K562 (cell line): ENCODE measurements around the gene ZNF516. TPM values are rescaled to one million over a fixed set of nuclear protein-coding genes. Genes with fewer than 3 reads are reported as not detected.

Experiments used
- ATAC-seq: fragments of 200-7000 bp; cut with Tn5 transposase; 3 replicates; pipeline ENCODE4 v1.9.1; 2020; ENCODE audit warnings: moderate library complexity
- BruUV-seq: library from RNA; stranded (reverse); fragments of 400-500 nt; replicated peaks from 2 replicates; lab custom pipeline; 2021; lab: Mats Ljungman, UMichigan
- CTCF ChIA-PET: fragments of 300-600 bp; formaldehyde crosslinking; extraction: SDS; loops from one replicate; lab custom pipeline; 2021; ENCODE audit warnings: low intra/inter-chr PET ratio; lab: Yijun Ruan, JAX
- POLR2A ChIA-PET: fragments of 300-600, 350-650 bp; sonication (Branson Sonifier 250); formaldehyde crosslinking; extraction: SDS; loops from one replicate; lab custom pipeline; 2021; ENCODE audit warnings: antibody characterized with exemption, inconsistent platforms; lab: Yijun Ruan, JAX
- DNase-seq, 4 experiments: peaks; one replicate each; pipeline versions ENCODE4 v3.0.0 to v3.0.0-alpha.2; 2011 to 2018; ENCODE audit warnings: low spot score in 3 of 4, mixed read lengths in 3 of 4; ENCODE audit errors: extremely low read depth in 1 of 4
- FAIRE-seq: peaks from 2 replicates; lab custom pipeline; 2011; peaks lifted over from hg19 to GRCh38; lab: Jason Lieb, UNC
- H2AFZ ChIP-seq: 2 replicates; pipeline ENCODE4 v1.6.0; 2011; ENCODE audit warnings: low read depth, low read length, control low read depth, inconsistent platforms
- H3K27ac ChIP-seq: fragments of 200-600 bp; 3 replicates; pipeline ENCODE4 v1.8.0; 2011; ENCODE audit warnings: low read depth, mild to moderate bottlenecking, control low read depth, inconsistent platforms, low read length, moderate library complexity, mixed read lengths; ENCODE audit errors: extremely low read depth
- H3K27me3 ChIP-seq, 2 experiments: fragments of 300-600 bp in 1 of 2; 2 replicates in 1 of 2; 3 replicates in 1 of 2; pipeline versions ENCODE4 v1.6.0 to v1.8.0; 2011; ENCODE audit warnings: inconsistent platforms in 2 of 2, low read length in 2 of 2, mild to moderate bottlenecking in 1 of 2, mixed read lengths in 1 of 2, moderate library complexity in 1 of 2; ENCODE audit not compliant: control insufficient read depth in 2 of 2, insufficient read depth in 2 of 2
- H3K36me3 ChIP-seq: fragments of 300-600 bp; 3 replicates; pipeline ENCODE4 v1.8.0; 2011; ENCODE audit warnings: mild to moderate bottlenecking, low read length, inconsistent platforms; ENCODE audit not compliant: control insufficient read depth, insufficient read depth
- H3K4me1 ChIP-seq, 2 experiments: fragments of 200-600 bp in 1 of 2; replicated peaks in 1 of 2; 2 replicates in 1 of 2; 3 replicates in 1 of 2; pipeline versions ENCODE4 v1.5.1 to v1.8.0; 2011; ENCODE audit warnings: inconsistent platforms in 2 of 2, low read length in 2 of 2, mild to moderate bottlenecking in 1 of 2, mixed read lengths in 1 of 2, moderate library complexity in 1 of 2; ENCODE audit not compliant: control insufficient read depth in 2 of 2, insufficient read depth in 2 of 2
- H3K4me2 ChIP-seq: 2 replicates; pipeline ENCODE4 v1.6.1; 2011; ENCODE audit warnings: low read length, control low read depth, inconsistent platforms, mixed read lengths; ENCODE audit not compliant: insufficient read depth
- H3K4me3 ChIP-seq: fragments of 200-600 bp; sonication (generic), shearing (Covaris generic); 2 replicates; pipeline ENCODE4 v1.5.1; 2016; ENCODE audit warnings: control low read depth, inconsistent platforms
- H3K79me2 ChIP-seq: fragments of 200-600 bp; 3 replicates; pipeline ENCODE4 v1.8.0; 2011; ENCODE audit warnings: low read length, inconsistent platforms; ENCODE audit not compliant: control insufficient read depth, insufficient read depth
- H3K9ac ChIP-seq, 2 experiments: 2 replicates each; pipeline versions ENCODE4 v1.6.0 to v1.6.1; 2011; ENCODE audit warnings: low read depth in 2 of 2, low read length in 2 of 2, control low read depth in 1 of 2, inconsistent platforms in 1 of 2, mild to moderate bottlenecking in 1 of 2, mixed read lengths in 1 of 2; ENCODE audit not compliant: insufficient read depth in 1 of 2
- H3K9me1 ChIP-seq: one replicate; pipeline ENCODE4 v1.6.0; 2011; ENCODE audit warnings: inconsistent platforms, mild to moderate bottlenecking, low read length, moderate library complexity; ENCODE audit not compliant: control insufficient read depth, insufficient read depth
- H3K9me3 ChIP-seq: replicated peaks from 2 replicates; pipeline ENCODE4 v1.5.1; 2011; ENCODE audit warnings: low read depth, low read length, inconsistent platforms; ENCODE audit not compliant: control insufficient read depth, insufficient read depth
- H4K20me1 ChIP-seq: replicated peaks from 2 replicates; pipeline ENCODE4 v1.6.1; 2011; ENCODE audit warnings: low read length, inconsistent platforms, mixed read lengths; ENCODE audit not compliant: control insufficient read depth, insufficient read depth
- ARNT ChIP-seq, 2 experiments: fragments of 450-650 bp; IDR thresholded peaks; 2 replicates each; pipeline ENCODE4 v1.6.1; 2016; ENCODE audit warnings: mild to moderate bottlenecking in 1 of 2
- ATF2 ChIP-seq: sonication (generic); formaldehyde crosslinking; IDR thresholded peaks from 2 replicates; pipeline ENCODE4 v1.8.1; 2022; ENCODE audit warnings: missing genetic modification reagents
- CAMTA2 ChIP-seq: fragments of 250-450 bp; sonication (Bioruptor Pico); conservative IDR thresholded peaks from 2 replicates; pipeline ENCODE4 v1.5.1; 2022
- CHD2 ChIP-seq: IDR thresholded peaks from 2 replicates; pipeline ENCODE4 v1.6.1; 2011; ENCODE audit warnings: low read depth, low read length
- FOXJ2 ChIP-seq: fragments of 200-800 bp; sonication (Bioruptor generic); IDR thresholded peaks from 2 replicates; pipeline ENCODE4 v1.6.1; 2016; ENCODE audit warnings: missing genetic modification characterization, missing compliant biosample characterization
- HMBOX1 ChIP-seq: sonication (generic); IDR thresholded peaks from 2 replicates; pipeline ENCODE4 v1.6.1; 2016
- JUND ChIP-seq, 2 experiments: IDR thresholded peaks; 2 replicates in 1 of 2; 3 replicates in 1 of 2; pipeline ENCODE4 v1.6.1; 2011; ENCODE audit warnings: borderline replicate concordance in 2 of 2, low read depth in 2 of 2, low read length in 2 of 2, improper control_type of control experiment in 1 of 2, missing biosample characterization in 1 of 2, missing genetic modification characterization in 1 of 2, missing genetic modification reagents in 1 of 2
- KHSRP ChIP-seq: fragments of 450-650 bp; IDR thresholded peaks from 2 replicates; pipeline ENCODE4 v1.6.1; 2017
- NFXL1 ChIP-seq: fragments of 450-650 bp; formaldehyde crosslinking; IDR thresholded peaks from 2 replicates; pipeline ENCODE4 v1.4.0; 2021; ENCODE audit warnings: mild to moderate bottlenecking
- NR2C2 ChIP-seq, 2 experiments: fragments of 200-800 bp in 1 of 2; sonication (Bioruptor generic) in 1 of 2; sonication (generic) in 1 of 2; formaldehyde crosslinking in 1 of 2; IDR thresholded peaks; 2 replicates each; pipeline versions ENCODE4 v1.6.1 to v1.8.0; 2016 to 2022; ENCODE audit warnings: mild to moderate bottlenecking in 1 of 2, missing compliant biosample characterization in 1 of 2, missing genetic modification characterization in 1 of 2, missing genetic modification reagents in 1 of 2
- RB1 ChIP-seq: fragments of 450-650 bp; IDR thresholded peaks from 2 replicates; pipeline ENCODE4 v1.6.1; 2017; ENCODE audit warnings: low read depth, mild to moderate bottlenecking
- SLC30A9 ChIP-seq: fragments of 250-450 bp; sonication (Bioruptor Pico); IDR thresholded peaks from 2 replicates; pipeline ENCODE4 v1.8.0; 2022; ENCODE audit warnings: mild to moderate bottlenecking, moderate library complexity
- ZKSCAN8 ChIP-seq: fragments of 200-800 bp; sonication (Bioruptor generic); IDR thresholded peaks from 2 replicates; pipeline ENCODE4 v1.6.1; 2016; ENCODE audit warnings: missing genetic modification characterization, missing compliant biosample characterization
- ZNF232 ChIP-seq: sonication (generic); formaldehyde crosslinking; IDR thresholded peaks from 2 replicates; pipeline ENCODE4 v1.8.0; 2022; ENCODE audit warnings: mild to moderate bottlenecking, missing genetic modification reagents
- WGBS: fragments of 100-300 bp; shearing (Covaris generic); methylation state at CpG from one replicate; pipeline ENCODE4 v1.1.6; 2016; ENCODE audit warnings: low coverage, mixed read lengths; ENCODE audit not compliant: insufficient coverage; ENCODE audit errors: missing lambda C conversion rate; 5-methylcytosine and 5-hydroxymethylcytosine counted together
- in situ Hi-C: fragments of 300-500 bp; cut with MboI; formaldehyde crosslinking; loops from 4 replicates; pipeline ENCODE4 v1.15.0; 2018; ENCODE audit warnings: inconsistent platforms, mixed read lengths
- intact Hi-C: fragments of 100-400 bp; cut with micrococcal nuclease; formaldehyde crosslinking; loops from 2 replicates; pipeline ENCODE4 v1.14.2; 2022
- polyA plus RNA-seq, 8 experiments: library from polyadenylated mRNA; depleted of rRNA in 4 of 8; stranded (reverse) in 5 of 8; unstranded in 3 of 8; fragments of >200 nt; fragmentation: Nextera tagmentation in 2 of 8; fragmentation: Illumina TruSeq in 1 of 8; extraction: Ambion mirVana in 2 of 8; extraction: Trizol in 1 of 8; gene quantifications; 2 replicates each; pipeline versions ENCODE4 v1.2.1 to v1.2.3, GENCODE V29; 2011 to 2014; ENCODE audit warnings: inconsistent platforms in 1 of 8, missing spikeins in 1 of 8
- total RNA-seq, 7 experiments: library from RNA; depleted of rRNA in 6 of 7; stranded (reverse); fragments of >200 nt in 6 of 7; fragmentation: Illumina TruSeq in 2 of 7; extraction: Trizol in 2 of 7; gene quantifications; 2 replicates each; pipeline versions ENCODE4 v1.2.1 to v1.2.3, GENCODE V29; 2011 to 2021; ENCODE audit warnings: low replicate concordance in 1 of 7
- TF ChIP-seq, protein P1 (sequence below): sonication (generic); formaldehyde crosslinking; IDR thresholded peaks from 2 replicates; pipeline ENCODE4 v1.5.0; 2020; ENCODE audit warnings: missing genetic modification reagents

The ZNF516 gene
- total and polyA plus RNA-seq, 9 of the 15 experiments (the other 6 are each of a cell fraction or from before 2014, with no cell fraction given), result 0.04 to 0.20 (median 0.08) TPM; not detected in 3

DNA sequence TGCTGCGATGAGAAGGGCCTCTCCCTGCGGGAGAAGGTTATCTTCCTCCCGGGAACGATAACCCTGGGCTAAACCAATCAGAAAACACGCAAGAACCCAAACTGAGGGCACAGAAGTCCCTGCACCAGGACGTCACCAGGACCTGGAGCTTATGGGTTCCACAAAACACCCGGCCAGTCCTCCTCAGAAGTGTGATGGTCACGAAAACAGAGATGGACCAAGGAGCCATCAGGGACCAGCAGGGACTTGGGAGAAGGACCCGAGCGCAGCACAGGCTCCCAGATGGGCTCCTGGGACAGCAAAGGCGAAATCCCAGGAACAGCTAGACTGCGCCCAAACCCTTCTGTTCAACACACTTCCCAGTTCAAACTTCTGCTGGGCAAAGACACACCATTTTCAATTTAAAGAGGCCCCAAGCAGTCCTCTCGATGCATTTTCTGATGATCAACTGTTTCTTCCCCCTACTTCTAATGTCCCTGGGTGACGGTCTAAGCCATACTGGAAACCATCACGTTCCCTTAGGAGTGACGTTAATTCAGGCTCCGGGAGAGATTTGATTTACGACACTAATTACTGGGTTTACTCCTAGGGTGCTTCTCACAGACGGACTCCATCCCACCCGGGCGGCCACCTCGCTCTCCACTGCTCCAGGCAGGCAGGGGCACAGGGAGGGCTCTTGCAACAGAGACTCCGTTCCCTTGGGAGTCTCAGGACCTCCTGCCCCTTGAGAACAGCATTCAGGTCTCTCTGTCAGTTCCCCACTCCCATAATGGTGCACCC is 29.2 kb downstream of the ZNF516 start:
- Histone ChIP-seq H3K4me2 (no peak overlapping the region), H3K36me3 (no peaks in the 10 kb centered on the region), H3K9me3 (no peaks in the 10 kb centered on the region), H3K9me1 (no peaks in the 10 kb centered on the region), H3K4me3 (no peak overlapping the region), H4K20me1 (no peaks in the 10 kb centered on the region), H3K27me3 (peaks cover 0 to 36% of the 10 kb centered on the region in 2 experiments; a peak in 2 of 5 replicates), H3K4me1 (no peaks in the 10 kb centered on the region; a peak in 1 of 5 replicates), H3K79me2 (no peaks in the 10 kb centered on the region), H3K27ac (no peak overlapping the region), H2AFZ (no peak overlapping the region), H3K9ac (no peak overlapping the region)
- in situ Hi-C loops (no loop called here), intact Hi-C loops (no loop called here)
- ChIA-PET POLR2A (no interaction called here), CTCF (no interaction called here)
- DNase-seq, result no peak
- no peak for FAIRE-seq
- no TSS peak for BruUV-seq
- 2% methylated on average over 17 of the region's 23 CpGs for WGBS
- ATAC-seq, result no peak
- no peak for TF ChIP-seq CHD2
- TF ChIP-seq CAMTA2 (CRISPR knock-in tag), result no peak
- no peak for TF ChIP-seq ARNT (IDR thresholded peaks at IDR 0.05)
- TF ChIP-seq JUND (IDR thresholded peaks at IDR 0.05; ENCODE audit: borderline replicate concordance, low read depth, low read length), result no peak
- no peak for TF ChIP-seq JUND (tag; IDR thresholded peaks at IDR 0.05; ENCODE audit: borderline replicate concordance, low read depth, low read length)
- no peak for TF ChIP-seq RB1
- TF ChIP-seq SLC30A9 (CRISPR knock-in tag), result no peak
- no peak for TF ChIP-seq ATF2 (CRISPR knock-in tag)
- TF ChIP-seq, protein P1, sequence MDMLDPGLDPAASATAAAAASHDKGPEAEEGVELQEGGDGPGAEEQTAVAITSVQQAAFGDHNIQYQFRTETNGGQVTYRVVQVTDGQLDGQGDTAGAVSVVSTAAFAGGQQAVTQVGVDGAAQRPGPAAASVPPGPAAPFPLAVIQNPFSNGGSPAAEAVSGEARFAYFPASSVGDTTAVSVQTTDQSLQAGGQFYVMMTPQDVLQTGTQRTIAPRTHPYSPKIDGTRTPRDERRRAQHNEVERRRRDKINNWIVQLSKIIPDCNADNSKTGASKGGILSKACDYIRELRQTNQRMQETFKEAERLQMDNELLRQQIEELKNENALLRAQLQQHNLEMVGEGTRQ, result no peak
- no peak for TF ChIP-seq NR2C2 (CRISPR knock-in tag; IDR thresholded peaks at IDR 0.05)
- TF ChIP-seq NR2C2 (tag; IDR thresholded peaks at IDR 0.05), result no peak
- no peak for TF ChIP-seq FOXJ2 (tag)
- no peak for TF ChIP-seq ZKSCAN8 (CRISPR knock-in tag)
- TF ChIP-seq KHSRP, result no peak
- TF ChIP-seq NFXL1 (CRISPR knock-in tag), result no peak
- no peak for TF ChIP-seq HMBOX1
- no peak for TF ChIP-seq ZNF232 (CRISPR knock-in tag)
